Measurements from ENCODE around the gene NPAS2. TPM values are rescaled to one million over a fixed set of nuclear protein-coding genes. Genes with fewer than 3 reads are reported as not detected.

Gene NPAS2
- total RNA-seq, 1 donor: 8.7 TPM

DNA sequence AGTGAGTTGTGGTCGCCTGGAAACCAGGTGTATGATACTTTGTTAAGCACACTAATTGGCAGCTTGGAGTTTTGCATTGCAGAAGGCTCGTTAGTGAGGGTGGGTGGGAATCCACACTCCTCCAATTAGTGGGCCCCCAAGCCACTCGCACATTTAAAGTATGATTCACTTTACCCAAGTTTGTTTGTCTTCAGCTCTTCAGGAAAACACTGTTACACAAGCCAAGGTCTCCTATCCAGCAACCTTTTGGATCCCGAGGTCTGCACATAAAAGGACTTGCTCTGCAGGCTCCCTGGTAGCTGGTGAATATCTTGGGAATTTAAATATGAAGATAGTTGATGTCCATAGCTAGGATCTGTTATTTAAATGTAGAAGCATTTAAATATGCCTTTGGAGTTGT lies 66.1 kb downstream of the NPAS2 start:
- Histone ChIP-seq H3K27me3 (ENCODE audit: insufficient read depth, low read length) (peaks cover 5% of the 10 kb centered on the region), H2AFZ (ENCODE audit: low read length) (no peak overlapping the region), H3K79me2 (ENCODE audit: insufficient read depth, low read length) (no peaks in the 10 kb centered on the region), H3K27ac (ENCODE audit: low read depth, low read length) (no peak overlapping the region), H3K4me2 (ENCODE audit: insufficient read depth, low read length) (no peak overlapping the region), H3K4me1 (ENCODE audit: insufficient read depth, low read length) (peaks cover under 1% of the 10 kb centered on the region), H3K4me3 (ENCODE audit: insufficient read depth, low read length) (no peak overlapping the region), H3K9me3 (ENCODE audit: low read depth, low read length) (no peaks in the 10 kb centered on the region), H4K20me1 (ENCODE audit: insufficient read depth, low read length) (no peaks in the 10 kb centered on the region), H3K36me3 (ENCODE audit: insufficient read depth, low read length) (no peaks in the 10 kb centered on the region)
- DNase-seq (ENCODE audit: insufficient read length, low spot score, missing footprints): no peak
- TF ChIP-seq, protein P1, sequence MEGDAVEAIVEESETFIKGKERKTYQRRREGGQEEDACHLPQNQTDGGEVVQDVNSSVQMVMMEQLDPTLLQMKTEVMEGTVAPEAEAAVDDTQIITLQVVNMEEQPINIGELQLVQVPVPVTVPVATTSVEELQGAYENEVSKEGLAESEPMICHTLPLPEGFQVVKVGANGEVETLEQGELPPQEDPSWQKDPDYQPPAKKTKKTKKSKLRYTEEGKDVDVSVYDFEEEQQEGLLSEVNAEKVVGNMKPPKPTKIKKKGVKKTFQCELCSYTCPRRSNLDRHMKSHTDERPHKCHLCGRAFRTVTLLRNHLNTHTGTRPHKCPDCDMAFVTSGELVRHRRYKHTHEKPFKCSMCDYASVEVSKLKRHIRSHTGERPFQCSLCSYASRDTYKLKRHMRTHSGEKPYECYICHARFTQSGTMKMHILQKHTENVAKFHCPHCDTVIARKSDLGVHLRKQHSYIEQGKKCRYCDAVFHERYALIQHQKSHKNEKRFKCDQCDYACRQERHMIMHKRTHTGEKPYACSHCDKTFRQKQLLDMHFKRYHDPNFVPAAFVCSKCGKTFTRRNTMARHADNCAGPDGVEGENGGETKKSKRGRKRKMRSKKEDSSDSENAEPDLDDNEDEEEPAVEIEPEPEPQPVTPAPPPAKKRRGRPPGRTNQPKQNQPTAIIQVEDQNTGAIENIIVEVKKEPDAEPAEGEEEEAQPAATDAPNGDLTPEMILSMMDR (IDR thresholded peaks at IDR 0.05; ENCODE audit: extremely low read depth, low read depth, low read length): no peak

DNA sequence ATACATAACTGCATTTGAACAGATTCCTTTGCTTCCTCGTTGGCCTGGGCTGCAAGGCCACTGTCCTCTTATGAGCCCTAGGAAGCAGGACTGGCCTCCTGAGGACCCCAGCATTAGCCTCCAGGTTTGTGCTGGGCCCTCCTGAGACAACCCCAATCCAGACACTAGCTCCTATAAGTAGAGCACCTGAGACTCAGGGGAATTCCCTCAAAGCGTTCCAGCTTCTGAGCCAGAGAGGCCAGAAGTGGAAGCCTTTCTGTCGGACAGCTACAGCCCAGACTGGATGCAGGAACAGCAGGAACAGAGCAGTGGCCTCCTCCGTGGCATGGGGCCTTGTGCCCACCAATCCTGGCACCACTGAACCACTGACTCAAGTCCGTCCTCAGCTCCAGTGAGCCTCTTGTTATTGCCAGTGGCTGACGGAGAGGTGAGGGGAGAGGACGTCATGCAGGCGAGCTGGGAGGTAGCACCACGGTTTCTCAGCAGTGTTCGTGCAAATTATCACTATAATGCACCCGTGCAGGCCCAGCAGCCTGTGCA lies 67.2 kb downstream of the NPAS2 start:
- H2AFZ ChIP-seq (ENCODE audit: low read length): no peak overlapping the region
- H3K79me2 ChIP-seq (ENCODE audit: insufficient read depth, low read length): no peaks in the 10 kb centered on the region
- no peak for DNase-seq (ENCODE audit: insufficient read length, low spot score, missing footprints)
- peaks cover 5% of the 10 kb centered on the region for H3K27me3 ChIP-seq (ENCODE audit: insufficient read depth, low read length)
- no peaks in the 10 kb centered on the region for H3K36me3 ChIP-seq (ENCODE audit: insufficient read depth, low read length)
- H4K20me1 ChIP-seq (ENCODE audit: insufficient read depth, low read length): peaks cover 2% of the 10 kb centered on the region
- no peak overlapping the region for H3K4me3 ChIP-seq (ENCODE audit: insufficient read depth, low read length)
- TF ChIP-seq, protein P1 (IDR thresholded peaks at IDR 0.05; ENCODE audit: extremely low read depth, low read depth, low read length): no peak
- H3K4me1 ChIP-seq (ENCODE audit: insufficient read depth, low read length): peaks cover 11% of the 10 kb centered on the region
- H3K27ac ChIP-seq (ENCODE audit: low read depth, low read length): no peak overlapping the region
- no peak overlapping the region for H3K4me2 ChIP-seq (ENCODE audit: insufficient read depth, low read length)
- no peaks in the 10 kb centered on the region for H3K9me3 ChIP-seq (ENCODE audit: low read depth, low read length)

DNA sequence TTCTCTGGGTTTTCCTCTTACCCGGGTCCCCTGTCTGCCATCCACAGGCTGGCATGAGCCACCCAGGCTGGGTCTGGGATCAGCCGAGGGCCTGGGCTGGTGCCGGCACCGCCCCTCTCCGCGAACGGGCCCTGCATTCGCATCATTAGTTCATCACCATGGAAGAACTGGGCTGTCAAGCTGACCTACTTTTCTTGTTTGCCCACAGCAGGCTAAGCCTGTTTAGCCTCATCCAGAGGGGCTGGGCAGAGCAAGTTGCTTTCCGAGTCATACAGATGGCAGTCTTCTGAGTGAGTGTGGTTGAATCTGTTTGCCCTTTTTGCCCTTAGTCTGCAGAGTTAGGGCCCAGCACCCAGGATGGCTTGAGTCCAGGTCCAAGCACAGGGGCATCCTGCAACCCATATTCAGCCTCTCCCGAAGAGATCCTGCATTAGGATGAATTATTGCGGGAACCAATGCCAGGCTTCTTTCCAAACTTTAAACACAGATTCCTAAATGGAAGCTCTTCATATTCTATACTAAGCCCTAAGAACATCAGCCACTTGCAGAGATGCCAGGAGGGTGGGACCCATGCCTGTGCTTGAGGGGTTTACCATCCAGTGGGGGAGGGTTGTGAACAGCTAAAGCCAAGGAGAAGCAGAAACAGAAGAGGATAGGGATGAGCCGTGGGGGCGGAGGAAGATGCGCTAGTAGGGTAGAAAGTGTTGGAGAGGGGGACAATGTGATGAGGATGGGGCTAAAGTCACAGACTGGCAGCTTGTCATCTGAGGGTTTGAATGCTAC lies 68.0 kb downstream of the NPAS2 start:
- H3K27me3 ChIP-seq (ENCODE audit: insufficient read depth, low read length): peaks cover 2% of the 10 kb centered on the region
- H3K27ac ChIP-seq (ENCODE audit: low read depth, low read length): no peak overlapping the region
- peaks cover 15% of the 10 kb centered on the region for H3K4me1 ChIP-seq (ENCODE audit: insufficient read depth, low read length)
- H4K20me1 ChIP-seq (ENCODE audit: insufficient read depth, low read length): peaks cover 2% of the 10 kb centered on the region
- H3K79me2 ChIP-seq (ENCODE audit: insufficient read depth, low read length): no peaks in the 10 kb centered on the region
- H3K36me3 ChIP-seq (ENCODE audit: insufficient read depth, low read length): no peaks in the 10 kb centered on the region
- H3K4me3 ChIP-seq (ENCODE audit: insufficient read depth, low read length): no peak overlapping the region
- no peak for DNase-seq (ENCODE audit: insufficient read length, low spot score, missing footprints)
- no peak overlapping the region for H3K4me2 ChIP-seq (ENCODE audit: insufficient read depth, low read length)
- H2AFZ ChIP-seq (ENCODE audit: low read length): no peak overlapping the region
- no peaks in the 10 kb centered on the region for H3K9me3 ChIP-seq (ENCODE audit: low read depth, low read length)
- TF ChIP-seq, protein P1 (IDR thresholded peaks at IDR 0.05; ENCODE audit: extremely low read depth, low read depth, low read length): no peak

DNA sequence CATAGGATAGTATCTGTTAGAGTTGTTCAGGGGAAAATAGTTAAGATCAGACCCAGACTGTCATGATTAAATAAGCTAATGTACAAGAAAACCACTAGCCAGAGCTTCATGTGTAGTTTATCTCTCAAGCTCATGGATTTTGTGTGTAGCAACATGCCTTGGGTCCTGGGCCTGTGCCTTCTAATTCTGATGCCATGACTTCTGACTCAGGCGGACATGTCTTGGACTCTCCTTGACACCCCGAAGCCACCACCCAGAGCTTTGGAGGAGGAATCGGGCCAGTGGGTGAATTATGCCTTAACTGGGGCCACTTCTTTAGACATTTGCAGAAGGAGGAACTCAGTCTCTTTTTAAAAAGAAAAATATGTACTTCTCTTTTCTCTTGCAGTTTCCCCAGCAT lies 68.7 kb downstream of the NPAS2 start:
- Histone ChIP-seq H3K27me3 (ENCODE audit: insufficient read depth, low read length) (no peaks in the 10 kb centered on the region), H2AFZ (ENCODE audit: low read length) (no peak overlapping the region), H3K9me3 (ENCODE audit: low read depth, low read length) (no peaks in the 10 kb centered on the region), H4K20me1 (ENCODE audit: insufficient read depth, low read length) (peaks cover 2% of the 10 kb centered on the region), H3K27ac (ENCODE audit: low read depth, low read length) (no peak overlapping the region), H3K79me2 (ENCODE audit: insufficient read depth, low read length) (no peaks in the 10 kb centered on the region), H3K36me3 (ENCODE audit: insufficient read depth, low read length) (no peaks in the 10 kb centered on the region), H3K4me2 (ENCODE audit: insufficient read depth, low read length) (no peak overlapping the region), H3K4me1 (ENCODE audit: insufficient read depth, low read length) (peaks cover 20% of the 10 kb centered on the region), H3K4me3 (ENCODE audit: insufficient read depth, low read length) (no peak overlapping the region)
- TF ChIP-seq, protein P1 (IDR thresholded peaks at IDR 0.05; ENCODE audit: extremely low read depth, low read depth, low read length): no peak
- no peak for DNase-seq (ENCODE audit: insufficient read length, low spot score, missing footprints)

Data from osteoblast (primary cell).